GM21723 (cell line): Measurements from ENCODE around the gene TNRC6A.
"Not testable (repeated sequence)": the region's sequence is repeated elsewhere in the genome, so short reads cannot be mapped to it uniquely, and the experiment has no call there.

Source experiments
- ATAC-seq: cut with Tn5 transposase; IDR thresholded peaks from one replicate; pipeline ENCODE4 v1.9.1; 2021; ENCODE audit warnings: mild to moderate bottlenecking, moderate library complexity; ENCODE audit not compliant: unreplicated experiment

The TNRC6A gene

GRCh38 chr16:24723663-24724062 lies 5.8 kb upstream of the TNRC6A start:
- ATAC-seq, result no peak

- no peak for ATAC-seq
Observed at GRCh38 chr16:24728011-24728410, 1.4 kb upstream of the TNRC6A start.

GRCh38 chr16:24728891-24729242 lies 584 bp upstream of the TNRC6A start:
- no peak for ATAC-seq

DNA sequence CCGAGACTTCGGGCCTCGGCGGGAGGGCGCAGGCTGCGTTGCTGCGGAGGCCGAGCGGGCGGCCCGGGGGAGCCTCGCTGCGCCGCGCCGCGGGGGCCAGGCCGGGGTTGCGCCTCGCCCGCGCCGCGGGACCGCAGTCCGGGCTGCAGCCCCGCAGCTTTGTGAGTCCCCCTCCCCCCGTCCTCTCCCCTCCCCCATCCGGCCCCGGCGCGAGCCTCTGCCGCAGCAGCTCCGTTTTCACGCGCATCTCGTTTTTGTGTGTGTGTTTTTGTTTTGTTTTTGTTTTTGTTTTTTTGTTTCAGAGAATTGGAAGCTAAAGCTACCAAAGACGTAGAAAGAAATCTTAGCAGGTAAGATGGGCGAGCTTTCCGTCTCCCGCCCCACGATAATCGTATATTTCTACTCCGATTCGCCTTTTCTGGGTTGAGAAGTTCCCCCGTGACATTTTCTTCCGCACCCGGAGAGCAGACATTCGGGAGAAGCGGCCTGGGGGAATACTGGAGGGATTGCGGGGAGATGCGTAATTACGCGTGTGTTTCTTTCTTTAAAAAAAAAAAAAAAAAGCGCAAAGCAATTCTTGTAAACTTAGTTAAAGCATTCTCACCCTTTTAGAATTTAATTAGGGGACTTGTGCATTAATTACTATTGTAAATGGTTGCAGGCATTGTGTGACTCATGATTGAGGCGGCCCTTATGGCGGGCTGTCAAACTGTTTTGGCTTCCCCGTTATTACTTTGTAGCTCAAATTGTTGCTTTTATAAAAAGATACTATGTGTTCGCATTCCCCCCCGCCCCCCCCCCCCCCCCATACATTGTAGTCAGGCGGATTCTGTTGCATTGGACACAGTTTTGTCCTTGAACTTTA lies 732 bp downstream of the TNRC6A start:
- ATAC-seq, result peak; percentile 27

GRCh38 chr16:24730914-24731313 lies 1.5 kb downstream of the TNRC6A start:
- ATAC-seq, result no peak

- ATAC-seq, result no peak
Observed at GRCh38 chr16:24731722-24732419, 2.4 kb downstream of the TNRC6A start.

DNA sequence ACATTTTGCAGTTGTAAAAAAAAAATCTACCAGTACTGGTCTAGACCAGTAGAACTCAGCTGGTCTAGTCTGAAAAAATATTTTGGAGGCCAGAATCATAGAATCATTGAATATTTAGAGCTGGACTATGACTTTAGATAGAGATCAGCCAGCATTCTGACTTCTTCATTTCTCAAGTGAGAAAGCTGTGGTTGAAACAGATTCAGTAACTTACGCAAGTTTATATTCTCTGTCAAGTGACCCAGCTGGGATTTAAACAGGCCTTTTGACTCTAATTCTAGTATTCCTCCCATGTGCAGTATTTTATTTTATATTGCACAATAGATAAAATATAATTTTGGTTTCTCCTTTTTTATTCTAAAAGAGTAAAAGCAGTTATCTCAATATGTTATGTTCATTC lies 4.9 kb downstream of the TNRC6A start:
- peak; percentile 56 for ATAC-seq

DNA sequence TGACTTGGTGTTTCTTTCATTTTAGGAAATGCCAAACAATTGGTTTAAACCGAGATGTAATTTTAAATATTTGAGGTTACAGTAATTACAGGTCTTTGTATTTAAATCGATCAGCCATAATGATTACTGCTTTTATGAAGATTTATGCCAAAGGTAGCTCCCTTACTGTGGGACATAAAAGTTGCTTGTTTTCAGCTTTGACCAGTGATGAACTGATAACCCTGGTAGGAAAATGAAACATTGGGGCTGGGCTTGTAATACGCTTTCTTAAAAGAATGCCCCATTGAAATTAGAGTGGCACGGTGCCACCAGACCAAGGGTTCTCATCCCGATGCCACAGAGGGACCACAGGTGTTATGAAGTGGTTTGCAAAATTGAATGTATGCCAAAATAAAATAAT lies 7.3 kb downstream of the TNRC6A start:
- ATAC-seq, result no peak

DNA sequence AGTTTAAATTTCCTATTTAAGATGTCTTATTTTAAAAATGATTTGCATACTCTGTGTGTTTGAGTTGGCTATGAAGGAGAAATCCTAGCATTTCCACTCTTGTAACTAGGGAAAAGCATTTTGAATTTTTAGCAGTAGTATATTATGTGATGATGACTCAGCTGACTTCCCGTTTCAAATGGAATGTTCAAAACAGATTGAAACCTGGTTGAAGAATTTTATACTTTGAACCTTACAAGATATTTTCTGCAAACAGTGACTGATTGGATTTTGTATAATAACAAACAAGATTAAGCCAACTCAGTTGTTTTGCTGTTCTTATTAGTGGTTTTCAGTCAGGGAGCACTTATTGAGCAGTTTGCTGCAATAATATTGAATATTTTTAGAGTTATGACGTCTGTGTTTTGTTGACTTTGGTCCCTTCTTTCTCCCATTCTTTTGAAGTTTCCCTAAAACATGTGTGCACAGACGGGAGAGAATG lies 8.0 kb downstream of the TNRC6A start:
- ATAC-seq, result no peak

GRCh38 chr16:24737916-24738594 lies 8.6 kb downstream of the TNRC6A start:
- ATAC-seq, result no peak

- ATAC-seq, result no peak
Observed at GRCh38 chr16:24738895-24739294, 9.4 kb downstream of the TNRC6A start.

DNA sequence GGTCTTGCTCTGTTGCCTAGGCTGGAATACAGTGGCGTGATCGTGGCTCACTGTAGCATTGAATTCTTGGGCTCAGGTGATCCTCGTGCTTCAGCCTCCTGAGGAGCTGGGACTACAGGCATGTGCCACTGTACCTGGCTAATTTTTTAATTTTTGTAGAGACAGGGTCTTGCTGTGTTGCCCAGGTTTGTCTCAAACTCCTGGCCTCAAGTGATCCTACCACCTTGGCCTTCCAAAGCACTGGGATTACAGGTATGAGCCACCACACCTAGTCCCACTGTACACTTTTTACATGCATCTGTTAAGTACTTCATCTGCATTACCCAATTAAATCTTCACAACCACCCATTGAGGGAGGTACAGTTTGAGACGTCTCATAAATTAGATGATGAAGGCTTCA lies 12.4 kb downstream of the TNRC6A start:
- no peak for ATAC-seq

DNA sequence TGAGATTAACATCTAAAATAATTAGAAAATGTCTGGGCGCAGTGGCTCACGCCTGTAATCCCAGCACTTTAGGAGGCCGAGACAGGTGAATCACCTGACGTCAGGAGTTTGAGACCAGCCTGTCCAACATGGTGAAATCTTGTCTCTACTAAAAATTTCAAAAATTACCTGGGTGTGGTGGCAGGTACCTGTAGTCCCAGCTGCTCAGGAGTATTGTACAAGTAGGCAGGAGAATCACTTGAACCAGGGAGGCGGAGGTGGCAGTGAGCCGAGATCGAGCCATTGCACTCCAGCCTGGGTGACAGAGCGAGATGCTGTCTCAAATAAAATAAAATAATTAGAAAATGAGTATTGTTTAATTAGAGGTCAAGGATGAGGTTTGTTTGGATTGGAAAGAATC lies 13.2 kb downstream of the TNRC6A start:
- not testable (repeated sequence) for ATAC-seq

DNA sequence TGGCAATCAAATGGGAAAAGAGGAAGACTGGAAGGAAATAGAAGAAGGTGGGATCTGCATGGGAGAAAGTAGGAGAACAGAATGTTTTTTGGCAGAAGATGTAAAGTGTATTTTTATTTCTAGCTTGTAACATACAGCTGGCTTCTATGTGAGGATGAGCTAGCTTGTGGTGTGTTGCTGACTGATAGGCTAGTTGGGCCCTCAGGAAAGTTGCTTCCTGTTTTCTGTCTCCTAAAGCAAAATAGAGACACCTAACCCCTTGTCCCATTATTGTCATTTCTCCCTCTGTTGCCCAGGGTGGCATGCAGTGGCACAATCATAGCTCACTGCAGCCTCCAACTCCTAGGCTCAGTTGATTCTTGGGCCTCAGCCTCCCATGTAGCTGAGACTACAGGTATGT lies 15.9 kb downstream of the TNRC6A start:
- ATAC-seq, result no peak

GRCh38 chr16:24745791-24746190 lies 16.3 kb downstream of the TNRC6A start:
- ATAC-seq, result no peak

GRCh38 chr16:24747441-24747840 lies 18.0 kb downstream of the TNRC6A start:
- ATAC-seq, result no peak

GRCh38 chr16:24748242-24748641 lies 18.8 kb downstream of the TNRC6A start:
- no peak for ATAC-seq

GRCh38 chr16:24749310-24749709 lies 19.9 kb downstream of the TNRC6A start:
- no peak for ATAC-seq

DNA sequence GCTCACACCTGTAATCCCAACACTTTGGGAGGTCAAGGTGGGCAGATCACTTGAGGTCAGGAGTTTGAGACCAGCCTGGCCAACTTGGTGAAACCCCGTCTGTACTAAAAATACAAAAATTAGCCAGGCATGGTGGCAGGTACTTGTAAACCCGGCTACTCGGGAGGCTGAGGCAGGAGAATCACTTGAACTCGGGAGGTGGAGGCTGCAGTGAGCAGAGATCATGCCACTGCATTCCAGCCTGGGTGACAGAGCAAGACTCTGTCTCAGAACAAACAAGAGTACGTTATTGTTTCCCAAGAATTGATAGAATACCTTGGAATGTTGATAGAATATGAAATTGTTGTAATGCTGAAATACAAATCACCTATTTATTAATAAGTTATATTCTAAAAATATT lies 20.4 kb downstream of the TNRC6A start:
- not testable (repeated sequence) for ATAC-seq

GRCh38 chr16:24753000-24753399 lies 23.5 kb downstream of the TNRC6A start:
- ATAC-seq, result no peak

DNA sequence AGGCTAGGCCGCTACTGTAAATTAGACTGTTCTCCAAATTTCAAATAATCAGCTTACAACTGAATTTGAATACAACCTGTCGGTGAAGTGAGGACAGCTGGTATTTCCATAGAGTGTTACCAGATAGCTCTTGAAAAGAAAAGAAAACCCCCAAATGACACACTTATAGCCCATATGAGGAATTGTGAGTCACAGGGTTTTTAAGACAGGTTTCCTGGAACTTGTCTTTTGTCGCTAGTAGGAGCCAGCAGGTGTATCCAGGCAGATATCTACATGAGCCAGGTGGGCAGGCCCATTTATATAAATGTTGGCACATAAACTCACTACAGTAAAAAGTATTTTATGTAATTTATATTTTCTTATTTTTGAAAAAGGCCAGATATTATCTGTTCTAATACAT lies 24.0 kb downstream of the TNRC6A start:
- ATAC-seq, result no peak

DNA sequence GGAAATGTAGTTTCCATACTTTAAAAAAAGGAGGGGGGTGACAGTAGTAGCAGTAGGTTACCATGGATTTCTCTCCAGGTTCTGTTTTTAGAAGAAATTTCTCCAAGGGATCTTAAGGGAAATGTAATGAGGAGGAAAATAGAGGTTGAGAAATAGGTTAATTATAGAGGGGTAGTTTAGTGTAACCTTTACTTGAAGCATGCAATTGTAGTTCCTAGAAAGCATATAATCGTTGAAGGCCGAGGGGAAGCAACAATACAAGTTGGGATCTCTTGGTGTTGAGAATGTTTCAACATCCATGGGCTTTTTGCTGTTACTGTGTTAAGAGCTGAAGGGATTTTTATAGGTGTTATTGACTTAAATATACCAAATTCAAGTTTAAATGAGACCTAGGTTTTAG lies 25.1 kb downstream of the TNRC6A start:
- ATAC-seq, result no peak
